SK-N-SH (cell line): ENCODE results near the gene TNFRSF17. TPM values are rescaled to one million over a fixed set of nuclear protein-coding genes. Genes with fewer than 3 reads are reported as not detected.

ENCODE experiments used
- CTCF ChIA-PET: fragments of 300-600, 350-600 bp; formaldehyde crosslinking; extraction: SDS; loops from one replicate; lab custom pipeline; 2021; lab: Yijun Ruan, JAX
- POLR2A ChIA-PET: fragments of 350-600 bp; sonication (Branson Sonifier 250); formaldehyde crosslinking; extraction: SDS; loops from one replicate; lab custom pipeline; 2020; ENCODE audit warnings: antibody characterized with exemption, inconsistent platforms; lab: Yijun Ruan, JAX
- DNase-seq: peaks from one replicate; pipeline ENCODE4 v3.0.0; 2012
- H2AFZ ChIP-seq: fragments of 200-600 bp; sonication (generic); 2 replicates; pipeline ENCODE4 v1.8.1; 2016; ENCODE audit warnings: antibody characterized with exemption, mild to moderate bottlenecking, low read depth
- H3F3A ChIP-seq: fragments of 200-600 bp; sonication (generic); replicated peaks from 2 replicates; pipeline ENCODE3; 2016; ENCODE audit warnings: antibody characterized with exemption, mild to moderate bottlenecking; ENCODE audit not compliant: insufficient read depth
- H3K27ac ChIP-seq, 2 experiments: fragments of 200-500 bp in 1 of 2; fragments of 200-600 bp in 1 of 2; sonication (Bioruptor generic) in 1 of 2; sonication (generic), shearing (Covaris generic) in 1 of 2; 2 replicates each; pipeline versions ENCODE4 v1.5.1 to v1.6.1; 2014 to 2016; ENCODE audit warnings: low read depth in 2 of 2, inconsistent platforms in 1 of 2, low read length in 1 of 2, mild to moderate bottlenecking in 1 of 2, mixed read lengths in 1 of 2
- H3K27me3 ChIP-seq: fragments of 200-600 bp; sonication (generic), shearing (Covaris generic); 2 replicates; pipeline ENCODE4 v1.6.1; 2016; ENCODE audit warnings: mixed run types; ENCODE audit not compliant: insufficient read depth
- H3K36me3 ChIP-seq, 2 experiments: fragments of 200-500 bp in 1 of 2; fragments of 200-600 bp in 1 of 2; sonication (Bioruptor generic) in 1 of 2; sonication (generic) in 1 of 2; replicated peaks in 1 of 2; 2 replicates each; pipeline versions ENCODE3 to v1.5.1; 2014 to 2016; ENCODE audit warnings: low read length in 1 of 2, mild to moderate bottlenecking in 1 of 2; ENCODE audit not compliant: insufficient read depth in 2 of 2, control insufficient read depth in 1 of 2
- H3K4me1 ChIP-seq, 2 experiments: fragments of 200-500 bp in 1 of 2; fragments of 200-600 bp in 1 of 2; sonication (Bioruptor generic) in 1 of 2; sonication (generic), shearing (Covaris generic) in 1 of 2; 2 replicates each; pipeline versions ENCODE4 v1.5.1 to v1.6.1; 2014 to 2016; ENCODE audit warnings: low read depth in 1 of 2, low read length in 1 of 2, mixed run types in 1 of 2; ENCODE audit not compliant: insufficient read depth in 2 of 2, control insufficient read depth in 1 of 2
- H3K4me2 ChIP-seq: fragments of 200-600 bp; sonication (generic), shearing (Covaris generic); 2 replicates; pipeline ENCODE4 v1.6.1; 2017; ENCODE audit warnings: mixed run types
- H3K4me3 ChIP-seq, 2 experiments: fragments of 200-500 bp in 1 of 2; fragments of 200-600 bp in 1 of 2; sonication (Bioruptor generic) in 1 of 2; sonication (generic), shearing (Covaris generic) in 1 of 2; 2 replicates each; pipeline versions ENCODE4 v1.5.1 to v1.8.1; 2014 to 2016; ENCODE audit warnings: low read depth in 2 of 2, inconsistent platforms in 1 of 2, low read length in 1 of 2, mild to moderate bottlenecking in 1 of 2, mixed read lengths in 1 of 2, moderate library complexity in 1 of 2
- H3K79me2 ChIP-seq: fragments of 200-600 bp; sonication (generic); 2 replicates; pipeline ENCODE4 v1.8.1; 2017; ENCODE audit warnings: mild to moderate bottlenecking; ENCODE audit not compliant: insufficient read depth
- H3K9ac ChIP-seq: fragments of 200-600 bp; sonication (generic); 2 replicates; pipeline ENCODE4 v1.6.1; 2017; ENCODE audit warnings: mixed run types
- H3K9me2 ChIP-seq: fragments of 200-600 bp; sonication (generic); 2 replicates; pipeline ENCODE4 v1.6.1; 2017; ENCODE audit warnings: mixed run types
- H3K9me3 ChIP-seq: fragments of 200-600 bp; sonication (generic); 2 replicates; pipeline ENCODE4 v1.6.1; 2017; ENCODE audit warnings: mixed run types, mild to moderate bottlenecking, moderate library complexity
- H4K20me1 ChIP-seq: fragments of 200-600 bp; sonication (generic); 2 replicates; pipeline ENCODE4 v1.6.1; 2017; ENCODE audit warnings: mild to moderate bottlenecking, mixed run types; ENCODE audit not compliant: insufficient read depth
- ELF1 ChIP-seq: IDR thresholded peaks from 2 replicates; pipeline ENCODE4 v1.4.0; 2012
- EZH2phosphoT487 ChIP-seq: fragments of 200-600 bp; sonication (generic); IDR thresholded peaks from 2 replicates; pipeline ENCODE4 v1.6.1; 2017; ENCODE audit warnings: low read depth, mixed run types, mild to moderate bottlenecking, antibody characterized with exemption, moderate library complexity, borderline replicate concordance
- FOSL2 ChIP-seq: IDR thresholded peaks from 2 replicates; pipeline ENCODE4 v1.4.0; 2012; ENCODE audit warnings: low read depth, mild to moderate bottlenecking, moderate library complexity, borderline replicate concordance
- FOXM1 ChIP-seq: IDR thresholded peaks from 2 replicates; pipeline ENCODE4 v1.4.0; 2012; ENCODE audit warnings: low read depth, mild to moderate bottlenecking
- GATA2 ChIP-seq: sonication (generic); formaldehyde crosslinking; IDR thresholded peaks from 2 replicates; pipeline ENCODE4 v1.5.0; 2020; ENCODE audit warnings: mild to moderate bottlenecking, missing genetic modification reagents
- JUND ChIP-seq: IDR thresholded peaks from 2 replicates; pipeline ENCODE4 v1.4.0; 2012
- MEF2A ChIP-seq: IDR thresholded peaks from 2 replicates; pipeline ENCODE4 v1.4.0; 2012; ENCODE audit warnings: low read depth, borderline replicate concordance
- MXI1 ChIP-seq: IDR thresholded peaks from 2 replicates; pipeline ENCODE4 v1.6.1; 2012; ENCODE audit warnings: mild to moderate bottlenecking, low read depth, low read length, improper control_type of control experiment
- NFIC ChIP-seq: IDR thresholded peaks from 2 replicates; pipeline ENCODE4 v1.4.0; 2012; ENCODE audit warnings: borderline replicate concordance
- NRF1 ChIP-seq: IDR thresholded peaks from 2 replicates; pipeline ENCODE4 v1.6.1; 2012; ENCODE audit warnings: low read depth, mild to moderate bottlenecking, low read length
- RCOR1 ChIP-seq: fragments of 150-350 bp; IDR thresholded peaks from 2 replicates; pipeline ENCODE4 v1.6.1; 2017; ENCODE audit warnings: antibody characterized with exemption, low read length
- RFX5 ChIP-seq: IDR thresholded peaks from 2 replicates; pipeline ENCODE4 v1.6.1; 2012; ENCODE audit warnings: mild to moderate bottlenecking, improper control_type of control experiment, low read length
- SIN3A ChIP-seq: IDR thresholded peaks from 2 replicates; pipeline ENCODE4 v1.6.1; 2012; ENCODE audit warnings: low read depth, mild to moderate bottlenecking, low read length, moderate library complexity, borderline replicate concordance
- TAF1 ChIP-seq: IDR thresholded peaks from 2 replicates; pipeline ENCODE4 v1.6.1; 2012; ENCODE audit warnings: low read depth, mild to moderate bottlenecking, low read length, moderate library complexity, borderline replicate concordance
- TCF12 ChIP-seq: IDR thresholded peaks from 2 replicates; pipeline ENCODE4 v1.4.0; 2012
- TEAD4 ChIP-seq: IDR thresholded peaks from 2 replicates; pipeline ENCODE4 v1.4.0; 2012; ENCODE audit warnings: mild to moderate bottlenecking, borderline replicate concordance; ENCODE audit not compliant: insufficient read depth
- YY1 ChIP-seq: IDR thresholded peaks from 2 replicates; pipeline ENCODE4 v1.4.0; 2012; ENCODE audit warnings: low read depth, mild to moderate bottlenecking
- ZBTB33 ChIP-seq: IDR thresholded peaks from 2 replicates; pipeline ENCODE4 v1.4.0; 2012; ENCODE audit warnings: low read depth, borderline replicate concordance
- WGBS: methylation state at CpG from one replicate; pipeline ENCODE4 v1.1.6; 2017; ENCODE audit warnings: low lambda C conversion rate; 5-methylcytosine and 5-hydroxymethylcytosine counted together
- polyA plus RNA-seq, 3 experiments: library from polyadenylated mRNA; depleted of rRNA; stranded (reverse); fragments of >200 nt; gene quantifications; 2 replicates each; pipeline ENCODE4 v1.2.3, GENCODE V29; 2012
- TF ChIP-seq, protein P1 (sequence below): IDR thresholded peaks from 2 replicates; pipeline ENCODE4 v1.6.1; 2012; ENCODE audit warnings: mild to moderate bottlenecking, low read depth, low read length, moderate library complexity
- TF ChIP-seq, protein P2 (sequence below): fragments of 150-350 bp; IDR thresholded peaks from 2 replicates; pipeline ENCODE4 v1.6.1; 2016; ENCODE audit warnings: mild to moderate bottlenecking, low read depth, low read length

Gene TNFRSF17
- polyA plus RNA-seq, 1 of the 3 experiments (the other 2 are of a cell fraction) = not detected

GRCh38 chr16:11990702-11991390, 25.8 kb downstream of the TNFRSF17 start:
- no peaks in the 10 kb centered on the region for H3K9me3 ChIP-seq
- POLR2A ChIA-PET = no interaction called here
- no peak overlapping the region for H3K27ac ChIP-seq
- no peak overlapping the region for H3K4me3 ChIP-seq
- CTCF ChIA-PET = no interaction called here
- WGBS = 88% methylated on average over 11 of the region's 11 CpGs
- H3K4me2 ChIP-seq = no peak overlapping the region
- H3K9me2 ChIP-seq = no peaks in the 10 kb centered on the region
- H3K79me2 ChIP-seq = peaks cover 26% of the 10 kb centered on the region
- no peak overlapping the region for H2AFZ ChIP-seq
- H3K4me1 ChIP-seq = no peaks in the 10 kb centered on the region
- no peak for TF ChIP-seq RFX5
- no peak for TF ChIP-seq EZH2phosphoT487
- no peak for TF ChIP-seq GATA2 (CRISPR knock-in tag)
- no peak for TF ChIP-seq TAF1
- no peak for TF ChIP-seq ELF1
- no peak for TF ChIP-seq TCF12
- no peak for TF ChIP-seq NRF1
- TF ChIP-seq YY1 = no peak
- TF ChIP-seq JUND = no peak
- TF ChIP-seq SIN3A = no peak
- TF ChIP-seq, protein P1, sequence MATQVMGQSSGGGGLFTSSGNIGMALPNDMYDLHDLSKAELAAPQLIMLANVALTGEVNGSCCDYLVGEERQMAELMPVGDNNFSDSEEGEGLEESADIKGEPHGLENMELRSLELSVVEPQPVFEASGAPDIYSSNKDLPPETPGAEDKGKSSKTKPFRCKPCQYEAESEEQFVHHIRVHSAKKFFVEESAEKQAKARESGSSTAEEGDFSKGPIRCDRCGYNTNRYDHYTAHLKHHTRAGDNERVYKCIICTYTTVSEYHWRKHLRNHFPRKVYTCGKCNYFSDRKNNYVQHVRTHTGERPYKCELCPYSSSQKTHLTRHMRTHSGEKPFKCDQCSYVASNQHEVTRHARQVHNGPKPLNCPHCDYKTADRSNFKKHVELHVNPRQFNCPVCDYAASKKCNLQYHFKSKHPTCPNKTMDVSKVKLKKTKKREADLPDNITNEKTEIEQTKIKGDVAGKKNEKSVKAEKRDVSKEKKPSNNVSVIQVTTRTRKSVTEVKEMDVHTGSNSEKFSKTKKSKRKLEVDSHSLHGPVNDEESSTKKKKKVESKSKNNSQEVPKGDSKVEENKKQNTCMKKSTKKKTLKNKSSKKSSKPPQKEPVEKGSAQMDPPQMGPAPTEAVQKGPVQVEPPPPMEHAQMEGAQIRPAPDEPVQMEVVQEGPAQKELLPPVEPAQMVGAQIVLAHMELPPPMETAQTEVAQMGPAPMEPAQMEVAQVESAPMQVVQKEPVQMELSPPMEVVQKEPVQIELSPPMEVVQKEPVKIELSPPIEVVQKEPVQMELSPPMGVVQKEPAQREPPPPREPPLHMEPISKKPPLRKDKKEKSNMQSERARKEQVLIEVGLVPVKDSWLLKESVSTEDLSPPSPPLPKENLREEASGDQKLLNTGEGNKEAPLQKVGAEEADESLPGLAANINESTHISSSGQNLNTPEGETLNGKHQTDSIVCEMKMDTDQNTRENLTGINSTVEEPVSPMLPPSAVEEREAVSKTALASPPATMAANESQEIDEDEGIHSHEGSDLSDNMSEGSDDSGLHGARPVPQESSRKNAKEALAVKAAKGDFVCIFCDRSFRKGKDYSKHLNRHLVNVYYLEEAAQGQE = no peak
- TF ChIP-seq TEAD4 = no peak
- TF ChIP-seq NFIC = no peak
- no peak for TF ChIP-seq RCOR1
- TF ChIP-seq, protein P2, sequence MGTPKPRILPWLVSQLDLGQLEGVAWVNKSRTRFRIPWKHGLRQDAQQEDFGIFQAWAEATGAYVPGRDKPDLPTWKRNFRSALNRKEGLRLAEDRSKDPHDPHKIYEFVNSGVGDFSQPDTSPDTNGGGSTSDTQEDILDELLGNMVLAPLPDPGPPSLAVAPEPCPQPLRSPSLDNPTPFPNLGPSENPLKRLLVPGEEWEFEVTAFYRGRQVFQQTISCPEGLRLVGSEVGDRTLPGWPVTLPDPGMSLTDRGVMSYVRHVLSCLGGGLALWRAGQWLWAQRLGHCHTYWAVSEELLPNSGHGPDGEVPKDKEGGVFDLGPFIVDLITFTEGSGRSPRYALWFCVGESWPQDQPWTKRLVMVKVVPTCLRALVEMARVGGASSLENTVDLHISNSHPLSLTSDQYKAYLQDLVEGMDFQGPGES = no peak
- no peak for TF ChIP-seq MXI1
- TF ChIP-seq ZBTB33 = no peak
- no peak for TF ChIP-seq FOSL2
- no peak for TF ChIP-seq FOXM1
- no peak for TF ChIP-seq MEF2A
- H4K20me1 ChIP-seq = no peaks in the 10 kb centered on the region
- H3K9ac ChIP-seq = no peak overlapping the region
- DNase-seq = no peak
- H3F3A ChIP-seq = no peaks in the 10 kb centered on the region
- no peaks in the 10 kb centered on the region for H3K27me3 ChIP-seq
- no peaks in the 10 kb centered on the region for H3K36me3 ChIP-seq
